Activated CD4-positive, CD25-positive, alpha-beta regulatory T cell (primary cell): ENCODE data around the gene FAM72A.
A peak's percentile ranks its signal among the peaks of the same experiment; 100 is the strongest.
"Not testable (repeated sequence)": the region's sequence is repeated elsewhere in the genome, so short reads cannot be mapped to it uniquely, and the experiment has no call there.

Source experiments
- DNase-seq, 4 experiments: peaks; one replicate each; lab custom pipeline; 2025; lab: John Stamatoyannopoulos, UW

The FAM72A gene

DNA sequence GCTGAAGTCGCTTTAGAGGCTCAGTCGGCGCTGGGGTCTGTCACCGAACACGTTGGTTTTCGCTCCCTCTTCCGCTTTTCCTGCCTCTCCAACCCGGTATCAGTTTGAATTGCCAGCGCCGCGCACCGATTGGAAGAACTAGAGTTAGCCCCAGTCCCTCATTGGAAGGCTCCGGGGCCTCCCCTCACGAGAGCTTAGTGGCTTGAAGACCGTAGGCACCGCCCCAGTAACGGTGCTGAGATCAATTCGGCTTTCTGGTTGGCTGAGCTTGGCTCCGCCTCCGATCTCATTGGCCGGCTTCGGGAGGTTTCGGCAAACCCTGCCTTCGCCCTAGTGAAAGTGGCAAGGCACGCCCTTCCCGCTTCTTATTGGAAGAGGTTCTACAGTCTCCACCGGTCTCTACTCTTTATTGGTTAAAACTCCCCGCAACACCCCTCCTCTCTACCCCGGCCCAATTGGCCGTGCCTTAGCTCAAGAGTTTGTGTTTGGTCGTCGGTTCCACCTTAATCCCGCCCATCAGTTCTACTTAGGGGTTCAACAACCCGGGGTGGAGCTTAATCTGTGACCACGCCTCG, at the start of gene FAM72A:
FAM72A (minus strand) TSS at position 51 of the 575 bp plus-strand sequence. CDS start 814 bp downstream, outside the sequence.
- DNase-seq = peak; percentile 74 to 89 (median 86)

GRCh38 chr1:206250953-206251681, 48.5 kb upstream of the FAM72A start:
- not testable (repeated sequence) for DNase-seq

GRCh38 chr1:206246129-206246886, 43.7 kb upstream of the FAM72A start:
- not testable (repeated sequence) for DNase-seq

DNA sequence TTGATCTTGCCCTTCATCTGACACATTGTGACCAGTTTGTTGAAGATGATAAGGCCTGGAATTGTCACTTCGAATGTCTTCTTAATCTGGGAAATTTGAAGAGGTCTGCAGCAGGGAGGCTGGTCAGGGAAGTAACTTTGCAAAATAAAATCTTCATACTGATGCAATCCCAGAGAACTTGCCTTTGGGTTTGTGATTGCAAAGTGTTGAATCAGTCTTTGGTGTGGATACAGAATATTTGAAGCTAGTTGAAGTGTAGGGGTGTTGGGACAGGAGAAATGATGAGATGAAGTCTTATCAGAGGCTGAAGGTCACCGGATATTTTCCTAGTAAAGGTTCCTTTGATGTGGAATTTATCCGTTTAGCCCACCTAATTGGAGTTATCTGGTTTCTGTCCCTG, 42.8 kb upstream of the FAM72A start:
- not testable (repeated sequence) for DNase-seq

DNA sequence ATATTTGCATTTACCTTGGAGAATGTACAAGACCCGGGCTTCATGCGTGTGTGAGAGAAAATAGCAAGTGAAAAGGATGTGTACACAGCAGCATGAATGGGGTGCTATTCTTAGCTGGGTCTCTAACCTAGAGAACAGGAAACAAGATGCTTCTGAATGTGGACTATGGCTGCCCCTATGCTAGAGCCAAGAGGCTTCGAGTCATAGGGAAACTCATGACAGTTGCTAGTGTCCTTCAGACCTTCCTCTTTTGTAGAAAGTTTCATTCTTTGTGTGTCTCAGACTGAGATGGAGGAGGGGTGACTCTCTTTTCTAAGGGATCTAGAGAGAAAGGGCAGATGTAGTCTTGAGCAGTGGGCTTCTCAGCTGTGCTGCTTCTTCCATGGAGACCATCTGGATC, 40.7 kb upstream of the FAM72A start:
- DNase-seq = not testable (repeated sequence)

GRCh38 chr1:206240288-206240687, 37.6 kb upstream of the FAM72A start:
- DNase-seq = not testable (repeated sequence)

- not testable (repeated sequence) for DNase-seq
Measured at GRCh38 chr1:206235190-206235589, 32.6 kb upstream of the FAM72A start.

DNA sequence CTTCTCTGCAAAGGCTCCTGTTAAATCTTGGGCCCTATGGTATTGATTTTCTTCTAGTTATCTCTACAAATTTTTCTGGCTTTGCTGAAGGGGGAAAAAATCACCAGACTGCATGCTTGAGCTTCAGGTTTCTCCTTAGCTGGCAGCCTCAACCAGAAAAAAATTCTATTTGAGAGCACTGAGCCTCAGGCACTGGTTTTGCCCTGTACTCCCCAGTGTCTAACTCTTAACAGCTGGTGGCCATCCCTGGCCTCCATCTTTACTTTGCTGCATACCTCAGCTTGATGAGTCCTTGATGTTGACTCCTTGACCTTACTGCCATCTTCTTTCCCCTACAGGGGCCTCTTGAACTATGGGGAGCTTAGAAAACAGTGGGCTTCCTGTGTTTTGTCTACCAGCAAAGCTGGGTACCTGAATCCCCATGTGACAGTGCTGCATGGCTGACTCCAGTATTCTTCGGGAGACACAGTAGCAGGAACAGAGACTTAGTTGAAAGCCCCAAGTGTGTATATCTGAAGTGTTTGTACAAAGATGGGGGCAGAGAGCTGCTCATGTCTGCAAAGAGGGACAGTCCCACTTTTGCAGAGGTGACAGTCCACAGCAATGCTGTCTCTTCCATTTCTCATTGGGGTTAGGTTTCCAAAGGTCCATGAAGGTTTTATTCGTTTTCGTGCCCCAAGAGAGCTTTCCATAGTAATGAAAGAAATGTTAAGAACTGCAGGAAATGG, 31.7 kb upstream of the FAM72A start:
- DNase-seq = not testable (repeated sequence)

GRCh38 chr1:206232970-206233645, 30.5 kb upstream of the FAM72A start:
- not testable (repeated sequence) for DNase-seq

DNA sequence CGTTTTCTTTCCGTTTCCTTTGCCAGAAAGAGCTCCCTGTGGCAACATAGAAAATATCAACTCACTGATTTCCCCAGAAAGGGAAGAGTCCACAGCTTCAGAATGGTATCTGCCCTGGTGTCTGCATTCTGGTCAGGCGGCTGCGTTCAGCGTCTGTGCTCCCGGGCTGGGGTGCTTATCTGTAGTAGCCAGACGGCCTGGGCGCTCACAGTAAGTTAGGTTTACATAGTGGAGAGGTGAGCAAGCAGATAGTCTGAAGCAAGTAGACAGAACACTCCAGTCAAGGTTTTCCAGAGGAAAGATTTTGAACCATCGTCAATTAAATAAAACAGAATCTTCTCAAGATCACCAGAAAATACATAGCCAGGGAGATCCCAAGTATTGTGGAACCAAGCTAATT, 29.4 kb upstream of the FAM72A start:
- not testable (repeated sequence) for DNase-seq

- not testable (repeated sequence) for DNase-seq
Measured at GRCh38 chr1:206229286-206229685, 26.6 kb upstream of the FAM72A start.

GRCh38 chr1:206226886-206227285, 24.2 kb upstream of the FAM72A start:
- not testable (repeated sequence) for DNase-seq

DNA sequence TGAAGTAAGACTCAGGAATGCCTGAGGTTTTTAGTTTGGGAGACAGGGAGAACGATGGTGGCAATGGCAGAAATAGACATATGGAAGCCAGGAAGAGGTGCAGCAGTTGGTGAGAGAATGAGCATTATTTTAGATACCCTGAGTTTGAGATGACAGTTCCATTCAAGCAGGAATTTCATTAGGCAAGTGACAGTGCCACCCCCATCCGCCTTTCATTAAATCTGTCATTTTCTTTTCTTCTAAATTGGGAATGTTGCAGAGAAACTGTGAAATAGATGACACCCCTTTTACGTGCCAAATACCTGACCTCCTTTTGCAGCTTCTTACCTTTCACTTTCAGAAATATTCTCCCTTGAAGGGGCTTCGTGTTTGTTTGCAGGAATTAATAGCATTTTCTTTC, 22.7 kb upstream of the FAM72A start:
- DNase-seq = not testable (repeated sequence)

- not testable (repeated sequence) for DNase-seq
Measured at GRCh38 chr1:206224190-206224776, 21.6 kb upstream of the FAM72A start.

GRCh38 chr1:206221585-206221984, 18.9 kb upstream of the FAM72A start:
- DNase-seq = not testable (repeated sequence)

- not testable (repeated sequence) for DNase-seq
Measured at GRCh38 chr1:206220332-206221000, 17.8 kb upstream of the FAM72A start.

DNA sequence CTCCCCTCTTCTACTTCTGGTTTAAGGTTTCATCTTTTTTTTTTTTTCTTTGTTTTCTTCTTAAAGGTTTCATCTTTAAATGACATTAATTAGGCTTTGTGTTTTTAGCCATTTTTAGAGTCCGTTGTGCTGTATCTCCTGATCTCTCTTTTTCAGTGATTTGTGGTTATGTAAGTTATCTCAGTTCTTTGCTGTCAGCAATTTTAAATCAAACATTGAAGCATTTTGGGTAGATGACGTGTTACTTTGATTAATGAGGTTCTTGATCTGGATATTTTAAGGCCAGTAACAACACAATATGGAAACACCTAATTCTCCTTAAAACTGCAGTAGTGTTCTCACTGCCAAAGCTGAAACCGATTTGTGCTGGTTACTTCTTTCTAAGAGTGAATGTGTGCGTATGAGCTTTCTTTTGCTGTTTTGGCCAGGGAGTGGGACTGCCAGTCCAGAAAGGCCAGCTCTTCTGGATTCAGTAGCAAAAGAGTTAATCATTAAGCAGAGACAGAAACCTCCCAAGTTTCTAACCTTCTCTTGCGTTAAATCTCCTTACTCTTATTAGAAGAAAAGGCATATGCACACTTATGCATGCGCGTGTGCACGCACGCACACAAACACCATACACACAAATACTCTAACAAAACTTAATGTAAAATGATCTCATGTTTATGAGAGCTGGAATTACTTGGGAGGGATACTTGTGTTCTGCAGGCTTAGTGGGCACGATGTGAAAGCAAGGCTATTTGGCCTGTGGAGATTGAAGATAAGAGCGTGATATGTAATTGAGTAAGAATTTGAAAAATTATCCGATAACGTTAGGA, 17.1 kb upstream of the FAM72A start:
- not testable (repeated sequence) for DNase-seq

GRCh38 chr1:206218765-206219164, 16.1 kb upstream of the FAM72A start:
- not testable (repeated sequence) for DNase-seq

GRCh38 chr1:206218285-206218684, 15.6 kb upstream of the FAM72A start:
- not testable (repeated sequence) for DNase-seq
